HG03342 (cell line): Measurements from ENCODE around the gene GORASP1.

Experiments used
- ATAC-seq: cut with Tn5 transposase; IDR thresholded peaks from one replicate; pipeline ENCODE4 v1.9.1; 2021; ENCODE audit warnings: mild to moderate bottlenecking, moderate library complexity; ENCODE audit not compliant: unreplicated experiment

The GORASP1 gene

GRCh38 chr3:39141171-39141995, 34.0 kb upstream of the GORASP1 start:
- no peak for ATAC-seq

GRCh38 chr3:39140341-39140971, 33.0 kb upstream of the GORASP1 start:
- ATAC-seq = no peak

- no peak for ATAC-seq
Measured at GRCh38 chr3:39139442-39139841, 32.0 kb upstream of the GORASP1 start.

GRCh38 chr3:39138804-39139415, 31.5 kb upstream of the GORASP1 start:
- ATAC-seq = no peak

GRCh38 chr3:39137991-39138803, 30.8 kb upstream of the GORASP1 start:
- ATAC-seq = no peak

GRCh38 chr3:39137435-39137936, 30.1 kb upstream of the GORASP1 start:
- ATAC-seq = no peak

GRCh38 chr3:39136533-39137434, 29.4 kb upstream of the GORASP1 start:
- no peak for ATAC-seq

- ATAC-seq = no peak
Measured at GRCh38 chr3:39135170-39135805, 27.9 kb upstream of the GORASP1 start.

- ATAC-seq = no peak
Measured at GRCh38 chr3:39134305-39134704, 26.9 kb upstream of the GORASP1 start.

GRCh38 chr3:39133822-39134221, 26.4 kb upstream of the GORASP1 start:
- no peak for ATAC-seq

GRCh38 chr3:39133093-39133490, 25.7 kb upstream of the GORASP1 start:
- no peak for ATAC-seq

- ATAC-seq = no peak
Measured at GRCh38 chr3:39132096-39133092, 25.0 kb upstream of the GORASP1 start.

GRCh38 chr3:39130693-39131265, 23.4 kb upstream of the GORASP1 start:
- ATAC-seq = no peak

GRCh38 chr3:39130026-39130425, 22.6 kb upstream of the GORASP1 start:
- no peak for ATAC-seq

GRCh38 chr3:39128951-39129350, 21.5 kb upstream of the GORASP1 start:
- no peak for ATAC-seq

GRCh38 chr3:39127908-39128304, 20.5 kb upstream of the GORASP1 start:
- no peak for ATAC-seq

GRCh38 chr3:39127269-39127907, 20.0 kb upstream of the GORASP1 start:
- no peak for ATAC-seq
